Measurements from ENCODE around the gene FCHO2. TPM values are rescaled to one million over a fixed set of nuclear protein-coding genes. Genes with fewer than 3 reads are reported as not detected.

FCHO2 gene
- total RNA-seq, 2 donors from 2014 or later, result 16.8 to 18.5 TPM

DNA sequence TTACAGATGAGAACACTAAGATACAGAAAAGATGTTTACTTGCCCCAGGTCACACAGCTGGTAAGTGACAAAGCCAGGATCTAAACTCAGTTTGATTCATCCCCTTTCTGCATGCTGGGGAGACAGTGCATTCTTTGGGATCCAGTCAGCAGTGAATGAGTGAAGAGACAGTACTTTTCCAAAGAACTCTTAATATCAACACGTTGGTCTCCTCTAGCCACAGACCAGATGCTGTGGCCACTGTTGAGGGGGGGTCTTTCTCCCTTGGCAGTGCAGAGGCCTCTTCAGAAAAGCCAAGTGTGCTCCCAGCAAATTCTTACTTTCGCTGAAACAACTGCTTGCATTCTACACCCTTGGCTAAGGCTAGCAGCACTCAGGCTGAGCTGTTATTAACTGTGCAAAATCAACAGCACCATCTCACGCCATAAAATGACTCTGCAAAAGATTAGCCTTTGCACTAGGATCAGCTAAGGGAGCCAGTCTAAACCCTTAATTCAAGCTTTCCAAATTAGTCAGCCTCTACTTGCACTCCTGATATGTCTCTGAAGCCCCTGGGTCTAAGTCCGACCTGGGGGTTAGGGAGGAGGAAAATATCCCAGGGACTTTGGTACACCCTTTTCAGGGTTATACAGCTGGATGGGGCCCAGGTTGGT, 159.7 kb downstream of the FCHO2 start:
- H3K4me3 ChIP-seq (ENCODE audit: low read length), result no peak overlapping the region
- no peak overlapping the region for H3K9ac ChIP-seq (ENCODE audit: extremely low read depth, low read length, poor library complexity, severe bottlenecking)
- no peaks in the 10 kb centered on the region for H3K36me3 Mint-ChIP-seq (ENCODE audit: low read depth)
- H3K9me3 Mint-ChIP-seq, result no peaks in the 10 kb centered on the region
- H3K27ac ChIP-seq (ENCODE audit: low read depth, low read length), result no peak overlapping the region
- H3K9me3 ChIP-seq (ENCODE audit: control insufficient read depth, low read length), result no peaks in the 10 kb centered on the region
- WGBS, 2 experiments (ENCODE audit: insufficient coverage in 1 of 2, insufficient read length in 1 of 2), result 83 to 100% methylated on average over 1 to 4 of the region's 4 CpGs
- H3K4me1 ChIP-seq (ENCODE audit: control insufficient read depth, insufficient read depth, low read length), result no peaks in the 10 kb centered on the region
- H3K27ac Mint-ChIP-seq, result no peak overlapping the region
- no peak for DNase-seq
- H3K27me3 ChIP-seq (ENCODE audit: control insufficient read depth, insufficient read depth, low read length, poor library complexity, severe bottlenecking), result peaks cover 51% of the 10 kb centered on the region
- no peak overlapping the region for H3K4me3 Mint-ChIP-seq
- H3K36me3 ChIP-seq (ENCODE audit: control insufficient read depth, insufficient read depth, low read length), result no peaks in the 10 kb centered on the region
- TF ChIP-seq, protein P1, sequence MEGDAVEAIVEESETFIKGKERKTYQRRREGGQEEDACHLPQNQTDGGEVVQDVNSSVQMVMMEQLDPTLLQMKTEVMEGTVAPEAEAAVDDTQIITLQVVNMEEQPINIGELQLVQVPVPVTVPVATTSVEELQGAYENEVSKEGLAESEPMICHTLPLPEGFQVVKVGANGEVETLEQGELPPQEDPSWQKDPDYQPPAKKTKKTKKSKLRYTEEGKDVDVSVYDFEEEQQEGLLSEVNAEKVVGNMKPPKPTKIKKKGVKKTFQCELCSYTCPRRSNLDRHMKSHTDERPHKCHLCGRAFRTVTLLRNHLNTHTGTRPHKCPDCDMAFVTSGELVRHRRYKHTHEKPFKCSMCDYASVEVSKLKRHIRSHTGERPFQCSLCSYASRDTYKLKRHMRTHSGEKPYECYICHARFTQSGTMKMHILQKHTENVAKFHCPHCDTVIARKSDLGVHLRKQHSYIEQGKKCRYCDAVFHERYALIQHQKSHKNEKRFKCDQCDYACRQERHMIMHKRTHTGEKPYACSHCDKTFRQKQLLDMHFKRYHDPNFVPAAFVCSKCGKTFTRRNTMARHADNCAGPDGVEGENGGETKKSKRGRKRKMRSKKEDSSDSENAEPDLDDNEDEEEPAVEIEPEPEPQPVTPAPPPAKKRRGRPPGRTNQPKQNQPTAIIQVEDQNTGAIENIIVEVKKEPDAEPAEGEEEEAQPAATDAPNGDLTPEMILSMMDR (conservative IDR thresholded peaks at IDR 0.05), result no peak
- H3K27me3 Mint-ChIP-seq (ENCODE audit: insufficient read depth), result peaks cover 42% of the 10 kb centered on the region
- H3K4me1 Mint-ChIP-seq, result peaks cover 5% of the 10 kb centered on the region

DNA sequence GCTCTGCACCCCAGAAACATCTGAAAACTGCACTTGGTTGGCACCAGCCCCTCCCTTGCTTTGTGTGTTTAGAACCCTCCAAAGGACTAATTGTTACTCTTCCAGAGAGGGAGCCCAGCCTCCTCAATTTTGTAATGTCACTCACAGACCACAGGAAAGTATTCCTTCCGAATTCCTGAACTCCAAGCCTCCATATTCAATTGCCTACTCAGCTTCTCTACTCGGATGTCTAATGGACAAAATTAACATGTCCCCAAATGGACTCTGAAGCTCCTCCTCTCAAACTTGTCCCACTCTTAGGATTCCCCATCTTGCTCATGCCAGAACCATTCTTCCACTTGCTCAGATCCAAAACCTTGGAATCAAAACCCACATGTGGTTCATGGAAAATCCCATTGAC, 160.7 kb downstream of the FCHO2 start:
- no peak overlapping the region for H3K4me3 ChIP-seq (ENCODE audit: low read length)
- no peak for DNase-seq
- peaks cover 9% of the 10 kb centered on the region for H3K4me1 Mint-ChIP-seq
- no peaks in the 10 kb centered on the region for H3K9me3 Mint-ChIP-seq
- TF ChIP-seq, protein P1 (conservative IDR thresholded peaks at IDR 0.05), result no peak
- H3K36me3 ChIP-seq (ENCODE audit: control insufficient read depth, insufficient read depth, low read length), result no peaks in the 10 kb centered on the region
- no peak overlapping the region for H3K27ac ChIP-seq (ENCODE audit: low read depth, low read length)
- H3K27me3 ChIP-seq (ENCODE audit: control insufficient read depth, insufficient read depth, low read length, poor library complexity, severe bottlenecking), result peaks cover 61% of the 10 kb centered on the region
- no peaks in the 10 kb centered on the region for H3K9me3 ChIP-seq (ENCODE audit: control insufficient read depth, low read length)
- no peak overlapping the region for H3K27ac Mint-ChIP-seq
- H3K27me3 Mint-ChIP-seq (ENCODE audit: insufficient read depth), result peaks cover 51% of the 10 kb centered on the region
- H3K9ac ChIP-seq (ENCODE audit: extremely low read depth, low read length, poor library complexity, severe bottlenecking), result no peak overlapping the region
- H3K36me3 Mint-ChIP-seq (ENCODE audit: low read depth), result no peaks in the 10 kb centered on the region
- H3K4me3 Mint-ChIP-seq, result no peak overlapping the region
- H3K4me1 ChIP-seq (ENCODE audit: control insufficient read depth, insufficient read depth, low read length), result no peaks in the 10 kb centered on the region
- WGBS, 2 experiments (ENCODE audit: insufficient coverage in 1 of 2, insufficient read length in 1 of 2), result 76 to 100% methylated on average over 1 to 2 of the region's 2 CpGs

DNA sequence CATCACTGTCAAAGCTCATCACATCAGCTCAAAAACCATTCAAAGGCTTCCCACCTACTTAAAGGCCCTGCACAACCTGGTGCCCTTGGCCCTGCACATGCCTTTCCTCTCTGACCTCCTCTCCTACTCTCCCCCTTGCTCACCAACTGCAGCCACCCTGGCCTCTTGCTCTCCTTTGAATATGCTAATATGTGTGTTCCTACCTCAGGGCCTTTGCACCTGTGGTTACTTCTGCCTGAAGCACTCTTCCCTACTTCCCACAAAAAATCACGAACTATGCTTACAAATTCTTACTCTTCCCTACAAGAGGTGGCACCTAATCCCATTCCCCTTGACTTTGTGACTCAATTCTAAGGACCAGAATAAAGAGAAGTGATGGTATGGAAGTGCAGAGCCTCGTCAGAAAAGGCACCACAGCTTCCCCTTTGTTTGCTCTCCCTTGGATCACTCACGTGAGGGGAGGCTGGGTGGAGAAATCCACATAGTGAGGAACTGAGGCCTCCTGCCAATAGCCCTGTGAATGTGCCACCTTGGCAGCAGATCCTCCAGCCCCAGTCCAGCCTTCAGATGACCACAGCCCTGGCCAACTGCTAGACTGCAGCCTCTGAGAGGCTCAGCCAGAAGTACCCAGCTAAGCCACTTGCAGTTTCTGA, 161.4 kb downstream of the FCHO2 start:
- H3K27ac Mint-ChIP-seq, result no peak overlapping the region
- H3K9me3 Mint-ChIP-seq, result no peaks in the 10 kb centered on the region
- H3K4me1 ChIP-seq (ENCODE audit: control insufficient read depth, insufficient read depth, low read length), result no peaks in the 10 kb centered on the region
- peaks cover 68% of the 10 kb centered on the region for H3K27me3 ChIP-seq (ENCODE audit: control insufficient read depth, insufficient read depth, low read length, poor library complexity, severe bottlenecking)
- H3K9ac ChIP-seq (ENCODE audit: extremely low read depth, low read length, poor library complexity, severe bottlenecking), result no peak overlapping the region
- H3K4me1 Mint-ChIP-seq, result peaks cover 9% of the 10 kb centered on the region
- peaks cover 58% of the 10 kb centered on the region for H3K27me3 Mint-ChIP-seq (ENCODE audit: insufficient read depth)
- no peak for DNase-seq
- no peaks in the 10 kb centered on the region for H3K9me3 ChIP-seq (ENCODE audit: control insufficient read depth, low read length)
- TF ChIP-seq, protein P1 (conservative IDR thresholded peaks at IDR 0.05), result no peak
- 80 to 93% methylated on average over 2 to 3 of the region's 3 CpGs for WGBS, 2 experiments (ENCODE audit: insufficient coverage in 1 of 2, insufficient read length in 1 of 2)
- no peak overlapping the region for H3K4me3 Mint-ChIP-seq
- no peak overlapping the region for H3K4me3 ChIP-seq (ENCODE audit: low read length)
- no peaks in the 10 kb centered on the region for H3K36me3 ChIP-seq (ENCODE audit: control insufficient read depth, insufficient read depth, low read length)
- H3K36me3 Mint-ChIP-seq (ENCODE audit: low read depth), result no peaks in the 10 kb centered on the region
- H3K27ac ChIP-seq (ENCODE audit: low read depth, low read length), result no peak overlapping the region
